ENCODE results near the gene DNM2.

DNA sequence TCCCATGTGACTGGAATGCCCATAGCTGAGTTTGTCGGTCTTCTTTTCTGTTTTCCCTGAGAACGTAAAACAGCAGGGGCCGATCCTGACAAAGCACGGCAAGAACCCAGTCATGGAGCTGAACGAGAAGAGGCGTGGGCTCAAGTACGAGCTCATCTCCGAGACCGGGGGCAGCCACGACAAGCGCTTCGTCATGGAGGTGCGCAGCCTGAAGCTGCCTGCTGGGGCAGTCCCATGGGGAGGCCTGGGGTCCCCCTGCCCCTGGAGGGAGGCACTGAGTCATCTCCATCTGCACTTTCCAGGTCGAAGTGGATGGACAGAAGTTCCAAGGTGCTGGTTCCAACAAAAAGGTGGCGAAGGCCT is 34.8 kb upstream of the DNM2 start:
- TF ChIP-seq FOXM1 (IDR thresholded peaks at IDR 0.05; ENCODE audit: borderline replicate concordance) (no peak), ELF4 (IDR thresholded peaks at IDR 0.05) (no peak), BHLHE40 (IDR thresholded peaks at IDR 0.05; ENCODE audit: borderline replicate concordance) (no peak), ZNF384 (IDR thresholded peaks at IDR 0.05) (no peak), HDGF (IDR thresholded peaks at IDR 0.05; ENCODE audit: borderline replicate concordance) (no peak), FOXA1 (IDR thresholded peaks at IDR 0.05) (no peak), TARDBP (IDR thresholded peaks at IDR 0.05) (no peak), SP1 (IDR thresholded peaks at IDR 0.05) (no peak), L3MBTL2 (conservative IDR thresholded peaks at IDR 0.05) (no peak)
- TF ChIP-seq, protein P1, sequence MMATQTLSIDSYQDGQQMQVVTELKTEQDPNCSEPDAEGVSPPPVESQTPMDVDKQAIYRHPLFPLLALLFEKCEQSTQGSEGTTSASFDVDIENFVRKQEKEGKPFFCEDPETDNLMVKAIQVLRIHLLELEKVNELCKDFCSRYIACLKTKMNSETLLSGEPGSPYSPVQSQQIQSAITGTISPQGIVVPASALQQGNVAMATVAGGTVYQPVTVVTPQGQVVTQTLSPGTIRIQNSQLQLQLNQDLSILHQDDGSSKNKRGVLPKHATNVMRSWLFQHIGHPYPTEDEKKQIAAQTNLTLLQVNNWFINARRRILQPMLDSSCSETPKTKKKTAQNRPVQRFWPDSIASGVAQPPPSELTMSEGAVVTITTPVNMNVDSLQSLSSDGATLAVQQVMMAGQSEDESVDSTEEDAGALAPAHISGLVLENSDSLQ (IDR thresholded peaks at IDR 0.05) = no peak

Data from HEK293T (cell line).